GM12878 (cell line): ENCODE results near the gene SFXN5. TPM values are rescaled to one million over a fixed set of nuclear protein-coding genes. Genes with fewer than 3 reads are reported as not detected.

Source experiments
- ATAC-seq: fragments of 200-7000 bp; cut with Tn5 transposase; 3 replicates; pipeline ENCODE4 v1.9.1; 2020; ENCODE audit warnings: mild to moderate bottlenecking, moderate library complexity
- BruUV-seq: library from RNA; stranded (reverse); fragments of 400-500 nt; replicated peaks from 2 replicates; lab custom pipeline; 2021; lab: Mats Ljungman, UMichigan
- CTCF ChIA-PET: fragments of 300-600 bp; sonication (Branson Sonifier 250); formaldehyde crosslinking; extraction: SDS; loops from one replicate; lab custom pipeline; 2021; ENCODE audit warnings: inconsistent platforms; lab: Yijun Ruan, JAX
- POLR2A ChIA-PET: fragments of 350-600 bp; formaldehyde crosslinking; extraction: SDS; loops from one replicate; lab custom pipeline; 2021; ENCODE audit warnings: inconsistent platforms; lab: Charles Lee
- RAD21 ChIA-PET: fragments of 300-600 bp; sonication (Branson Sonifier 250); formaldehyde crosslinking; loops from one replicate; lab custom pipeline; 2023; ENCODE audit warnings: antibody characterized with exemption; ENCODE audit not compliant: unreplicated experiment; lab: Charles Lee
- SMC1A ChIA-PET: fragments of 300-600 bp; sonication (Branson Sonifier 250); formaldehyde crosslinking; loops from one replicate; lab custom pipeline; 2023; ENCODE audit not compliant: unreplicated experiment, uncharacterized antibody; lab: Charles Lee
- DNase-seq: peaks from one replicate; pipeline ENCODE4 v3.0.0-alpha.2; 2011; ENCODE audit warnings: low read depth, low spot score
- FAIRE-seq: peaks from 3 replicates; lab custom pipeline; 2011; peaks lifted over from hg19 to GRCh38; lab: Jason Lieb, UNC
- H2AFZ ChIP-seq: 2 replicates; pipeline ENCODE4 v1.6.0; 2011; ENCODE audit warnings: low read depth, low read length, control low read depth; ENCODE audit not compliant: control insufficient read depth
- H3K27ac ChIP-seq: 2 replicates; pipeline ENCODE4 v1.5.1; 2011; ENCODE audit warnings: control low read depth; ENCODE audit not compliant: control insufficient read depth, insufficient read depth
- H3K27me3 ChIP-seq, 2 experiments: replicated peaks in 1 of 2; 2 replicates each; pipeline versions ENCODE4 v1.6.0 to v1.6.1; 2011; ENCODE audit warnings: low read length in 1 of 2; ENCODE audit not compliant: control insufficient read depth in 2 of 2, insufficient read depth in 2 of 2
- H3K36me3 ChIP-seq, 2 experiments: 2 replicates each; pipeline ENCODE4 v1.5.1; 2011; ENCODE audit warnings: low read length in 1 of 2; ENCODE audit not compliant: control insufficient read depth in 2 of 2, insufficient read depth in 2 of 2
- H3K4me1 ChIP-seq: 2 replicates; pipeline ENCODE4 v1.6.1; 2011; ENCODE audit warnings: mild to moderate bottlenecking, low read length, moderate library complexity, mixed read lengths; ENCODE audit not compliant: control insufficient read depth, insufficient read depth
- H3K4me2 ChIP-seq: 2 replicates; pipeline ENCODE4 v1.6.0; 2011; ENCODE audit warnings: control low read depth; ENCODE audit not compliant: control insufficient read depth, insufficient read depth
- H3K4me3 ChIP-seq: fragments of 200-600 bp; sonication (generic); 2 replicates; pipeline ENCODE4 v1.5.1; 2016
- H3K79me2 ChIP-seq: 2 replicates; pipeline ENCODE4 v1.6.0; 2011; ENCODE audit warnings: low read length; ENCODE audit not compliant: control insufficient read depth, insufficient read depth
- H3K9ac ChIP-seq: 2 replicates; pipeline ENCODE4 v1.8.0; 2011; ENCODE audit warnings: low read length, control low read depth, mixed read lengths; ENCODE audit not compliant: control insufficient read depth, insufficient read depth
- H3K9me3 ChIP-seq: replicated peaks from 3 replicates; pipeline ENCODE4 v1.5.1; 2011; ENCODE audit warnings: mild to moderate bottlenecking, low read length; ENCODE audit not compliant: control insufficient read depth, insufficient read depth
- H4K20me1 ChIP-seq: 2 replicates; pipeline ENCODE4 v1.6.0; 2011; ENCODE audit not compliant: control insufficient read depth, insufficient read depth
- CEBPB ChIP-seq, 2 experiments: fragments of 150-350 bp in 1 of 2; IDR thresholded peaks; 2 replicates each; pipeline ENCODE4 v1.6.1; 2012 to 2014; ENCODE audit warnings: low read depth in 2 of 2, low read length in 2 of 2, borderline replicate concordance in 1 of 2, inconsistent platforms in 1 of 2
- EED ChIP-seq: sonication (generic); IDR thresholded peaks from 2 replicates; pipeline ENCODE4 v1.6.1; 2016; ENCODE audit warnings: antibody characterized with exemption, low read depth
- EZH2 ChIP-seq: IDR thresholded peaks from 2 replicates; pipeline ENCODE4 v1.6.1; 2012; ENCODE audit warnings: low read depth, mild to moderate bottlenecking, control low read depth, inconsistent platforms, low read length, borderline replicate concordance; ENCODE audit not compliant: control insufficient read depth
- IRF4 ChIP-seq: IDR thresholded peaks from 2 replicates; pipeline ENCODE4 v1.6.1; 2011; ENCODE audit warnings: low read depth, low read length
- PAX5 ChIP-seq: IDR thresholded peaks from 2 replicates; pipeline ENCODE4 v1.6.1; 2011; ENCODE audit warnings: low read depth, low read length, borderline replicate concordance
- ZZZ3 ChIP-seq: IDR thresholded peaks from 2 replicates; pipeline ENCODE4 v1.6.1; 2011; ENCODE audit warnings: low read depth; ENCODE audit not compliant: control insufficient read depth, insufficient read length
- WGBS: methylation state at CpG from one replicate; pipeline ENCODE4 v1.1.6; 2016; ENCODE audit warnings: low lambda C conversion rate; ENCODE audit not compliant: insufficient replicate concordance, insufficient coverage; ENCODE audit errors: missing lambda C conversion rate; 5-methylcytosine and 5-hydroxymethylcytosine counted together
- in situ Hi-C: fragments of 300-500 bp; cut with MboI; formaldehyde crosslinking; loops from 9 replicates; pipeline ENCODE4 v1.14.3; 2018; ENCODE audit warnings: mixed read lengths
- intact Hi-C: fragments of 100-400 bp; cut with micrococcal nuclease; formaldehyde crosslinking; loops from one replicate; pipeline ENCODE4 v1.14.2; 2022; ENCODE audit not compliant: unreplicated experiment
- polyA plus RNA-seq, 11 experiments: library from polyadenylated mRNA; depleted of rRNA in 4 of 11; unstranded in 6 of 11; stranded (reverse) in 5 of 11; fragments of >200 nt; fragmentation: Nextera tagmentation in 4 of 11; fragmentation: Illumina TruSeq in 1 of 11; extraction: Ambion mirVana in 4 of 11; extraction: Trizol in 1 of 11; gene quantifications; 1 replicate in 1 of 11; 2 replicates in 10 of 11; pipeline versions ENCODE4 v1.2.1 to v1.2.3, GENCODE V29; 2011 to 2016; ENCODE audit warnings: inconsistent platforms in 2 of 11, missing spikeins in 2 of 11, low read depth in 1 of 11
- total RNA-seq, 4 experiments: library from RNA; depleted of rRNA in 3 of 4; stranded (reverse); fragments of >200 nt in 3 of 4; fragmentation: Illumina TruSeq in 1 of 4; extraction: Trizol in 1 of 4; gene quantifications; 2 replicates each; pipeline versions ENCODE4 v1.2.1 to v1.2.3, GENCODE V29; 2013 to 2021
- TF ChIP-seq, protein P1 (sequence below): fragments of 450-650 bp; IDR thresholded peaks from 2 replicates; pipeline ENCODE4 v1.6.1; 2017; ENCODE audit warnings: antibody characterized with exemption, mild to moderate bottlenecking, moderate library complexity
- TF ChIP-seq, protein P2 (sequence below): fragments of 450-650 bp; IDR thresholded peaks from 2 replicates; pipeline ENCODE4 v1.6.1; 2017; ENCODE audit warnings: mild to moderate bottlenecking, low read depth, inconsistent platforms; ENCODE audit not compliant: poor library complexity, severe bottlenecking
- TF ChIP-seq, protein P3 (sequence below): IDR thresholded peaks from 2 replicates; pipeline ENCODE4 v1.6.1; 2011; ENCODE audit warnings: mild to moderate bottlenecking, low read depth, low read length, moderate library complexity; ENCODE audit not compliant: insufficient replicate concordance

Gene SFXN5
- total and polyA plus RNA-seq, 10 of the 15 experiments (the other 5 are each of a cell fraction or from before 2014, with no cell fraction given) = 3.3 to 15.9 (median 11.2) TPM

DNA sequence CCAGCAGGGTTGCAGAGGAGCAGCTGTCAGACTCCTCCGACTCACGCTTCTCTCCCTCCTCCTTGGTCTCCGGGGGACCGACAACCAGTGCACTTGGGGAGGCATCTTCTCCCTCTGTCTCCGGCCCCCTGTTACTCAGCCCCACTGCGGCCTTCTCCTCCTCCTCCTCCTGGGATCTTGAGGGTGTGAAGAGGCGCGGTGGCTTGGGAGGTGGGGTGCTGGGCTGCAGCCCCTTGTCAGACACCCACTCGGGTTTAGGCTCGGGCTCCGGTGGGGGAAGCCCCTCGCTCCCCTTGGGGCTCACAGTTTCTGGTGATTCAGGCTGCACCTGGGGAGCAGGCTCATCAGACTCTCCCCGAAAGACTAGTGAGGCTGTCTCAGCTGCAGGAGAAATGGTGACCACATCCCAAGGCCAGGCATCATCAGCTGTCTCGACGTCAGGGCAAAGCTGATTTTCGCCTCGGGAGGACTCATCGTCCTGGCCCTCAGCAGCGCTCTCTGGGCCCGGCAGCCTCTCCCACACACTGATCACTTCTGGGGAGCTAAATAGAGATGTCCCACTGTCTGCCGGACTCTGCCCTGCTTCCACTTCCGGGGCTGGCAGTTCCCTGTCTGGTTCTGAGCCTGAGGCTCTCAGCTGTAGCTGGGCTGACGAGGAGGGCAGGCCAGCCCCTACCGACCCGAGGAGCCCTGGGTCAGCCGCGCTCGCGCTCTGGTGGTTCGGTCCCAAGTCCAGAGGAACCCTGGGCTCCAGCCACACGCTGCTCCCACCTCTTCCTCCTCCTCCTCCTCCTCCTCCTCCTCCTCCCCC is 9.0 kb upstream of the SFXN5 start:
- H3K9ac ChIP-seq = no peak overlapping the region

More for the DNA sequence above, 9.0 kb upstream of the SFXN5 start:
- ChIA-PET SMC1A (no interaction called here), CTCF (interaction anchor here (1.2 to 1.4 kb wide), 4 partner anchors 97 to 187 kb away, joined by 3 to 5 read pairs (median 3); no protein-coding TSS in a partner anchor), POLR2A (interaction anchor here (0.5 kb wide), 1 partner anchor 35 kb away, joined by 4 read pairs; no protein-coding TSS in a partner anchor)
- H3K27me3 ChIP-seq = peaks cover 3 to 9% of the 10 kb centered on the region in 2 experiments; a peak in 3 of 4 replicates
- 36% methylated on average over 21 of the region's 31 CpGs for WGBS
- H3K36me3 ChIP-seq = no peaks in the 10 kb centered on the region
- no peak for TF ChIP-seq EED
- TF ChIP-seq, protein P1, sequence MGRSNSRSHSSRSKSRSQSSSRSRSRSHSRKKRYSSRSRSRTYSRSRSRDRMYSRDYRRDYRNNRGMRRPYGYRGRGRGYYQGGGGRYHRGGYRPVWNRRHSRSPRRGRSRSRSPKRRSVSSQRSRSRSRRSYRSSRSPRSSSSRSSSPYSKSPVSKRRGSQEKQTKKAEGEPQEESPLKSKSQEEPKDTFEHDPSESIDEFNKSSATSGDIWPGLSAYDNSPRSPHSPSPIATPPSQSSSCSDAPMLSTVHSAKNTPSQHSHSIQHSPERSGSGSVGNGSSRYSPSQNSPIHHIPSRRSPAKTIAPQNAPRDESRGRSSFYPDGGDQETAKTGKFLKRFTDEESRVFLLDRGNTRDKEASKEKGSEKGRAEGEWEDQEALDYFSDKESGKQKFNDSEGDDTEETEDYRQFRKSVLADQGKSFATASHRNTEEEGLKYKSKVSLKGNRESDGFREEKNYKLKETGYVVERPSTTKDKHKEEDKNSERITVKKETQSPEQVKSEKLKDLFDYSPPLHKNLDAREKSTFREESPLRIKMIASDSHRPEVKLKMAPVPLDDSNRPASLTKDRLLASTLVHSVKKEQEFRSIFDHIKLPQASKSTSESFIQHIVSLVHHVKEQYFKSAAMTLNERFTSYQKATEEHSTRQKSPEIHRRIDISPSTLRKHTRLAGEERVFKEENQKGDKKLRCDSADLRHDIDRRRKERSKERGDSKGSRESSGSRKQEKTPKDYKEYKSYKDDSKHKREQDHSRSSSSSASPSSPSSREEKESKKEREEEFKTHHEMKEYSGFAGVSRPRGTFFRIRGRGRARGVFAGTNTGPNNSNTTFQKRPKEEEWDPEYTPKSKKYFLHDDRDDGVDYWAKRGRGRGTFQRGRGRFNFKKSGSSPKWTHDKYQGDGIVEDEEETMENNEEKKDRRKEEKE = no peak
- TF ChIP-seq, protein P2, sequence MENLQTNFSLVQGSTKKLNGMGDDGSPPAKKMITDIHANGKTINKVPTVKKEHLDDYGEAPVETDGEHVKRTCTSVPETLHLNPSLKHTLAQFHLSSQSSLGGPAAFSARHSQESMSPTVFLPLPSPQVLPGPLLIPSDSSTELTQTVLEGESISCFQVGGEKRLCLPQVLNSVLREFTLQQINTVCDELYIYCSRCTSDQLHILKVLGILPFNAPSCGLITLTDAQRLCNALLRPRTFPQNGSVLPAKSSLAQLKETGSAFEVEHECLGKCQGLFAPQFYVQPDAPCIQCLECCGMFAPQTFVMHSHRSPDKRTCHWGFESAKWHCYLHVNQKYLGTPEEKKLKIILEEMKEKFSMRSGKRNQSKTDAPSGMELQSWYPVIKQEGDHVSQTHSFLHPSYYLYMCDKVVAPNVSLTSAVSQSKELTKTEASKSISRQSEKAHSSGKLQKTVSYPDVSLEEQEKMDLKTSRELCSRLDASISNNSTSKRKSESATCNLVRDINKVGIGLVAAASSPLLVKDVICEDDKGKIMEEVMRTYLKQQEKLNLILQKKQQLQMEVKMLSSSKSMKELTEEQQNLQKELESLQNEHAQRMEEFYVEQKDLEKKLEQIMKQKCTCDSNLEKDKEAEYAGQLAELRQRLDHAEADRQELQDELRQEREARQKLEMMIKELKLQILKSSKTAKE = no peak
- TF ChIP-seq IRF4 = no peak
- TF ChIP-seq ZZZ3 = no peak
- no peak for TF ChIP-seq EZH2
- no peak for TF ChIP-seq CEBPB (IDR thresholded peaks at IDR 0.05; ENCODE audit: borderline replicate concordance in 1 of 2, low read depth in 2 of 2, low read length in 2 of 2)
- TF ChIP-seq, protein P3, sequence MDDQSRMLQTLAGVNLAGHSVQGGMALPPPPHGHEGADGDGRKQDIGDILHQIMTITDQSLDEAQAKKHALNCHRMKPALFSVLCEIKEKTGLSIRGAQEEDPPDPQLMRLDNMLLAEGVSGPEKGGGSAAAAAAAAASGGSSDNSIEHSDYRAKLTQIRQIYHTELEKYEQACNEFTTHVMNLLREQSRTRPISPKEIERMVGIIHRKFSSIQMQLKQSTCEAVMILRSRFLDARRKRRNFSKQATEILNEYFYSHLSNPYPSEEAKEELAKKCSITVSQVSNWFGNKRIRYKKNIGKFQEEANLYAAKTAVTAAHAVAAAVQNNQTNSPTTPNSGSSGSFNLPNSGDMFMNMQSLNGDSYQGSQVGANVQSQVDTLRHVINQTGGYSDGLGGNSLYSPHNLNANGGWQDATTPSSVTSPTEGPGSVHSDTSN = no peak
- no peak for TF ChIP-seq PAX5
- TF ChIP-seq, all 136 proteins: peak for 0
- Histone ChIP-seq H3K4me2 (no peak overlapping the region), H2AFZ (no peak overlapping the region), H3K4me3 (no peak overlapping the region), H4K20me1 (no peaks in the 10 kb centered on the region), H3K79me2 (no peaks in the 10 kb centered on the region), H3K9me3 (no peaks in the 10 kb centered on the region), H3K27ac (no peak overlapping the region), H3K4me1 (no peaks in the 10 kb centered on the region)
- FAIRE-seq (no peak), DNase-seq (no peak), ATAC-seq (no peak)
- in situ Hi-C loops (no loop called here), intact Hi-C loops (no loop called here)
- RAD21 ChIA-PET = interaction anchor here (0.6 kb wide), 1 partner anchor 312 kb away, joined by 6 read pairs; no protein-coding TSS in a partner anchor
- no TSS peak for BruUV-seq
